Hepatocyte (in vitro differentiated cells): ENCODE data around the gene ADAMTS3. TPM values are rescaled to one million over a fixed set of nuclear protein-coding genes. Genes with fewer than 3 reads are reported as not detected.

Experiments
- DNase-seq: peaks from one replicate; pipeline ENCODE4 v3.0.0-alpha.2; 2016; ENCODE audit warnings: low spot score
- H2AFZ ChIP-seq: fragments of 200-600 bp; sonication (generic); 2 replicates; pipeline ENCODE4 v1.6.0; 2016; ENCODE audit warnings: antibody characterized with exemption, mild to moderate bottlenecking
- H3K27ac ChIP-seq: fragments of 200-600 bp; sonication (generic); 2 replicates; pipeline ENCODE4 v1.5.1; 2016; ENCODE audit warnings: mild to moderate bottlenecking
- H3K27me3 ChIP-seq: fragments of 200-600 bp; sonication (generic); 2 replicates; pipeline ENCODE4 v1.6.1; 2016
- H3K36me3 ChIP-seq: fragments of 200-600 bp; sonication (generic); replicated peaks from 2 replicates; pipeline ENCODE4 v1.5.1; 2016; ENCODE audit warnings: low read depth; ENCODE audit not compliant: insufficient read depth
- H3K4me1 ChIP-seq: fragments of 200-600 bp; sonication (generic); 2 replicates; pipeline ENCODE4 v1.5.1; 2016; ENCODE audit warnings: mild to moderate bottlenecking, moderate library complexity; ENCODE audit not compliant: insufficient read depth
- H3K4me2 ChIP-seq: fragments of 200-600 bp; sonication (generic); 2 replicates; pipeline ENCODE4 v1.6.0; 2016
- H3K4me3 ChIP-seq: fragments of 200-600 bp; sonication (generic); 2 replicates; pipeline ENCODE4 v1.5.1; 2016; ENCODE audit warnings: mild to moderate bottlenecking
- H3K79me2 ChIP-seq: fragments of 200-600 bp; sonication (generic); 2 replicates; pipeline ENCODE4 v1.6.0; 2017; ENCODE audit warnings: mild to moderate bottlenecking
- H3K9me2 ChIP-seq: fragments of 200-600 bp; sonication (generic); replicated peaks from 2 replicates; pipeline ENCODE4 v1.6.0; 2017; ENCODE audit warnings: mild to moderate bottlenecking; ENCODE audit not compliant: insufficient read depth
- H3K9me3 ChIP-seq: fragments of 200-600 bp; sonication (generic); 2 replicates; pipeline ENCODE4 v1.5.1; 2016; ENCODE audit warnings: low read depth, mild to moderate bottlenecking
- H4K20me1 ChIP-seq: fragments of 200-600 bp; sonication (generic); 2 replicates; pipeline ENCODE4 v1.6.0; 2016; ENCODE audit warnings: mild to moderate bottlenecking; ENCODE audit not compliant: insufficient read depth, poor library complexity, severe bottlenecking
- CTCF ChIP-seq: fragments of 200-600 bp; sonication (generic); IDR thresholded peaks from 2 replicates; pipeline ENCODE4 v1.5.1; 2016; ENCODE audit warnings: antibody characterized with exemption, mild to moderate bottlenecking; ENCODE audit not compliant: poor library complexity
- EZH2 ChIP-seq: fragments of 200-600 bp; sonication (generic); IDR thresholded peaks from 2 replicates; pipeline ENCODE4 v1.6.1; 2016; ENCODE audit warnings: antibody characterized with exemption, mild to moderate bottlenecking, borderline replicate concordance
- EZH2phosphoT487 ChIP-seq: fragments of 200-600 bp; sonication (generic); IDR thresholded peaks from one replicate; pipeline ENCODE4 v1.6.1; 2018; ENCODE audit warnings: antibody characterized with exemption, mild to moderate bottlenecking, low read depth, moderate library complexity; ENCODE audit not compliant: unreplicated experiment, severe bottlenecking
- WGBS: methylation state at CpG from one replicate; pipeline ENCODE4 v1.1.6; 2016; ENCODE audit warnings: low lambda C conversion rate; ENCODE audit errors: missing lambda C conversion rate; 5-methylcytosine and 5-hydroxymethylcytosine counted together
- polyA plus RNA-seq: library from polyadenylated mRNA; unstranded; fragments of >200 nt; fragmentation: Nextera tagmentation; extraction: Ambion mirVana; gene quantifications from 2 replicates; pipeline ENCODE4 v1.2.1, GENCODE V29; 2016
- total RNA-seq: library from RNA; depleted of rRNA; stranded (reverse); fragments of >200 nt; gene quantifications from 2 replicates; pipeline ENCODE4 v1.2.3, GENCODE V29; 2014

Gene ADAMTS3
- total and polyA plus RNA-seq, 2 experiments from 2014 or later, result 0.59 to 5.8 TPM

- Histone ChIP-seq H3K9me2 (no peaks in the 10 kb centered on the region), H4K20me1 (no peaks in the 10 kb centered on the region), H3K36me3 (no peaks in the 10 kb centered on the region), H3K27ac (no peak overlapping the region), H3K4me1 (no peaks in the 10 kb centered on the region), H3K27me3 (no peaks in the 10 kb centered on the region), H3K4me2 (no peak overlapping the region), H2AFZ (no peak overlapping the region), H3K4me3 (no peak overlapping the region), H3K9me3 (no peaks in the 10 kb centered on the region), H3K79me2 (no peaks in the 10 kb centered on the region)
- no peak for DNase-seq
- WGBS, result 63% methylated on average over 3 of the region's 3 CpGs
- no peak for TF ChIP-seq EZH2
- TF ChIP-seq CTCF, result no peak
- TF ChIP-seq EZH2phosphoT487, result no peak
Observed at GRCh38 chr4:72243641-72244040, 325.4 kb downstream of the ADAMTS3 start.

- TF ChIP-seq CTCF, result no peak
- TF ChIP-seq EZH2phosphoT487, result no peak
- TF ChIP-seq EZH2, result no peak
- Histone ChIP-seq H3K27me3 (no peaks in the 10 kb centered on the region), H3K4me2 (no peak overlapping the region), H3K4me3 (no peak overlapping the region), H3K79me2 (no peaks in the 10 kb centered on the region), H3K9me2 (no peaks in the 10 kb centered on the region), H3K9me3 (no peaks in the 10 kb centered on the region), H3K4me1 (no peaks in the 10 kb centered on the region), H4K20me1 (no peaks in the 10 kb centered on the region), H2AFZ (no peak overlapping the region), H3K36me3 (no peaks in the 10 kb centered on the region), H3K27ac (no peak overlapping the region)
- no peak for DNase-seq
Observed at GRCh38 chr4:72239487-72240116, 329.4 kb downstream of the ADAMTS3 start.
